GM12892 (cell line): ENCODE measurements around the gene CIRBP.

Source experiments
- DNase-seq: peaks from one replicate; pipeline ENCODE4 v3.0.0; 2011; ENCODE audit not compliant: insufficient read length
- FAIRE-seq: peaks from 2 replicates; lab custom pipeline; 2011; peaks lifted over from hg19 to GRCh38; lab: Jason Lieb, UNC
- POLR2A ChIP-seq: IDR thresholded peaks from 2 replicates; pipeline ENCODE4 v1.6.1; 2011; ENCODE audit warnings: low read depth, low read length, control low read depth
- POLR2AphosphoS5 ChIP-seq: IDR thresholded peaks from 2 replicates; pipeline ENCODE4 v1.6.1; 2011; ENCODE audit warnings: low read depth, low read length, control low read depth
- TAF1 ChIP-seq: IDR thresholded peaks from 2 replicates; pipeline ENCODE4 v1.6.1; 2011; ENCODE audit warnings: low read depth, mild to moderate bottlenecking, control low read depth, low read length, borderline replicate concordance

Gene CIRBP

DNA sequence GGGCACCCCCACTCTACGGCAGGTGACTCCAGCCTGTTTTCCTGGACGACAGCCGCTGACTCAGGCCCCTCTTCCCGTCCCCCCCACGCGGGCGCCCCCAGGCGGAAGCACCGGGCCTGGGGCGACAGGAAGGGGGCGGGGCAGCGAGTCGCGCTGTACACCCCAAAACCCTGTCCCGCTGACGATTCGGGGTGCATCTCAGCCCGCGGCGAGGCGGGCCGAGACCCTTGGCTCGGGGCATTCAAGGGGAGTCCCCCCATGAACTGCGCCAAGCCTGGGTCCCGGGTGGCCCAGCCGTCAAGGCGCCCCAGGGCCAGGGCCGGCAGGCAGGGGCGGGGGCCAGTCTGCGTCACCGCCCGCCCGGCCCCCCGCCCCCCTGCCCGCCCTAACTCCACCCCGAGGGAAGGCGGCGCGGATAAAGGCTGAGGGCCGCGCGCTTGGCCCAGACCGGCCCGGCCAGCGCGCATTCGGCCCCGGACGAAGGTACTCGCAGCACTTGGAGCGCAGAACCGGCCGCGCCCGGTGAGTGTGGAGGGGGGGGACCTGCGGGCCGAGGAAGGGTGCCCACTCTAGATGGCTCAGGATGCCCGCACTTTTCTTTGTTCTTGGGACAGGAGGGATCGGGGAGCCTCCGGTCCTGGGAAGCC lies 20.9 kb upstream of the CIRBP start, which contains the start of gene MIDN:
Gene MIDN (plus strand): TSS at position 445 of the 647 bp plus-strand sequence. CDS start 1,714 bp downstream, outside the sequence.
- peak; percentile 75 for DNase-seq
- FAIRE-seq = peak; percentile 71
- TF ChIP-seq TAF1 (no peak), POLR2AphosphoS5 (peak; percentile 70), POLR2A (peak; percentile 88)

DNA sequence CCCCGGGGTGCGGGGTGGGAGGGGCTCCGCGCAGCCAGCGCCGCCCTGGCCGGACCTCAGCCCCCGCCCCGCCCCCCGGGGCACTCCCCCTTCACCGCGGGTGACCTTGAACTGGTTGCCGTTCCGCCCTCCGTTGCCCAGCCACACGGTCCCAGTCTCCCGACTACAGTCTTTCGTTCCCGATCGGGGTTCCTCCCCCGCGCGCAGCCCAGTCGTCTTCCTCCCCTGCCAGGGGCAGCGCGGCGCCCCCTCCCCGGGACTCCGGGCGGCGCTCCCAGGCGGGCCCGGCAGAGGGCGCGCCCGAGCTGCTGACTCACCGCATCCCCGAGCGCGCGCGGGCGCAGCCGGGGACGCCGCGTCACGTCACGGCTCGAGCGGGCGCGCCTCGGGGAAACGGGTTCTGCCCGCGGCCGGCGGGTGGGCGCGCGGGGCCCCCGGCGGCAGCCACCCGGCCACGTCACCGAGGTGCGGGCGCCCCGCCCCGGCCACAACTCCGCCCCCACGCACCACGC lies 20.3 kb upstream of the CIRBP start:
- TF ChIP-seq POLR2A (peak; percentile 28; the same call in 1 of the 2 replicates), POLR2AphosphoS5 (no peak)
- DNase-seq (peak; percentile 73), FAIRE-seq (peak; percentile 88)

DNA sequence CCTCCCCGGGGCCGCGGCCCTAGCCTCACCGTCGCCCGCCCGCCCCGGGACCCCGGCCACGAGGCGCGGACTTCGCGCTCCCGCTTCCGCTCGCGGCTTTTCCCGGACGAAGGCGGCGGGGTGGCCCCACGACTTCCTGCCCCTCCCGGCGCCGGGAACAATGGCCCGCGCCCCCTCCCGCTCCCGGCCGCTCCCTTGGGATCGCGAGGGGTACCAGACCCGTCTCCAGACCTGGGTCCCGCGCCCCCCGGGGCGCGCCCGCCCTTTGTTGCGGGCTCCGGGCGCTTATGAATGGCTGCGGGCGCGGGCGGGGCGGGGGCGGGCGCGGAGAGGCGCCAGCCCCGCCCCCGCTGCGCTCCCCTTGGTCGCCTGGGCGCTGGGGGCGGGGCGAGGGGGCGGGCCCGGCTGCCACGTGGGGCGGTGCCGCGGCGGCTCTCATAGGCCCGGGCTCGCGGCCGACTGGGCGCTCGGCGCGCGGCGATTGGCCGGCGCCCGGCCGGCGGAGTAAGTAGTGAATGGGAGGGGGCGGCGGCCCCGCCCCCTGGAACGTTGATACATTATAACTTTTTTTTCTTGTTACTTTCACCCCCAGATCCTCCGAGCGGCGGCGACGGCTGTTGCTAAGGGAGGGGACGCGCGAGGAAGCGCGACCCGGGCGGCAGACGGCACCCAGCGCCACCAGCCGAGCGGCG lies 19.7 kb upstream of the CIRBP start:
- DNase-seq = peak; percentile 92
- FAIRE-seq = peak; percentile 93
- peak; percentile 80; the same call in 1 of the 2 replicates for TF ChIP-seq POLR2A
- TF ChIP-seq POLR2AphosphoS5 = 0 out of 2 replicates have a peak, but pooled peaks have one; percentile 53
- no peak for TF ChIP-seq TAF1

DNA sequence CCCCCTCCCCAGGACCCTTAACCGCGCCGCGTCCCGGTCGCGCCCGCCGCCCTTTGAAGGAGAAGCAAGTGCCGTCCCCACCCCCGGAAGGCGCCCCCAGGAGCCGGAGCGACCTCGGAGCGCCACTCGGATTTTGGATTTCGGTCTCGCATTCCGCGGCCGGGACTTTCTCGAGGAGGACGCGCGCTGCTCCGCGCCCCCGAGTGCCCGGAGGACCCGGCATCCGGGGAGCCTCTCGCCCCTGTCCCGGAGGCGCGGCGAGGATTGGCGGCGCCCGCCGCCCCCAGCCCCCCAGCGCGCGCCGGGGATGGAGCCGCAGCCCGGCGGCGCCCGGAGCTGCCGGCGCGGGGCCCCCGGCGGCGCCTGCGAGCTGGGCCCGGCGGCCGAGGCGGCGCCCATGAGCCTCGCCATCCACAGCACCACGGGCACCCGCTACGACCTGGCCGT lies 19.1 kb upstream of the CIRBP start:
- FAIRE-seq = no peak
- DNase-seq = no peak
- no peak for TF ChIP-seq POLR2A
- no peak for TF ChIP-seq POLR2AphosphoS5
- no peak for TF ChIP-seq TAF1

DNA sequence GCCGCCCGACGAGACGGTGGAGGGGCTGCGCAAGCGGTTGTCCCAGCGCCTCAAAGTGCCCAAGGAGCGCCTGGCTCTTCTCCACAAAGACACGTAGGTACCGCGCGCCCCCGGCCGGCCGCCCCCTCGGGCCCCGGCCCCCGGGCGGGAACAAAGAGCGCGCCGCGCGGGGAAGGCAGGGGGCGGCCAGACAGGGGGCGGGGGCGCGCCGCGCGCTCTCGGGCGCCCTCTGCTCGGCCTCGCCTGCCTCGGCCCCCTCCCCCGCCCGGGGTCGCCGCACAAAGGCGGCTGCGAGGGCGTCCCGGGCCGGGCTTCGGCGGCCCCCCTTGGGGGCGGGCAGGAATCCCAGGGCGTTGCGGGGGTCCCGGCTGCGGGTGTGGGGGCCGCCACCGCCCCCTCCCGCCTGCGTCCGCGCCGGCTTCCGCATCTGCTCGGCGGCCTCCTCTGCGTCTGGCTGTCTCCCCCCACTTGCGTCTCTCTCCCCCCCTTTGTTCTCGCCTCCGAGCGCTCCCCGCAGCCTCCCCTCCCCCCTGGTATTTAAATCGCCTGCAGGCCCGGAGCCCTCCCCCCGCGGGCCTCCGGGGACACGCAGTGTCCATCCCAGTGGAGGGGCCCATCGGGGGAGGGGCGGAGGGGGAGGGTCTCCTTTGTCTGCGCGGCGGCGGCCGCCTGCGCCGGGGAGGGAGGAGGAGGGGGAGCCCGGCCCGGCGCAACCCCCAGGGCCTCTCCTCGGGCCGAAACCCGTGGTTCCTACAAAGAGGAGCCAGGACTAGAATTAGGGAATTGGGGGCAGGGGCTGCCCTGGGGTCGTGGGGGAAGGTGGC lies 18.5 kb upstream of the CIRBP start:
- FAIRE-seq (no peak), DNase-seq (no peak)
- no peak for TF ChIP-seq POLR2A
- TF ChIP-seq POLR2AphosphoS5 = no peak
- no peak for TF ChIP-seq TAF1

DNA sequence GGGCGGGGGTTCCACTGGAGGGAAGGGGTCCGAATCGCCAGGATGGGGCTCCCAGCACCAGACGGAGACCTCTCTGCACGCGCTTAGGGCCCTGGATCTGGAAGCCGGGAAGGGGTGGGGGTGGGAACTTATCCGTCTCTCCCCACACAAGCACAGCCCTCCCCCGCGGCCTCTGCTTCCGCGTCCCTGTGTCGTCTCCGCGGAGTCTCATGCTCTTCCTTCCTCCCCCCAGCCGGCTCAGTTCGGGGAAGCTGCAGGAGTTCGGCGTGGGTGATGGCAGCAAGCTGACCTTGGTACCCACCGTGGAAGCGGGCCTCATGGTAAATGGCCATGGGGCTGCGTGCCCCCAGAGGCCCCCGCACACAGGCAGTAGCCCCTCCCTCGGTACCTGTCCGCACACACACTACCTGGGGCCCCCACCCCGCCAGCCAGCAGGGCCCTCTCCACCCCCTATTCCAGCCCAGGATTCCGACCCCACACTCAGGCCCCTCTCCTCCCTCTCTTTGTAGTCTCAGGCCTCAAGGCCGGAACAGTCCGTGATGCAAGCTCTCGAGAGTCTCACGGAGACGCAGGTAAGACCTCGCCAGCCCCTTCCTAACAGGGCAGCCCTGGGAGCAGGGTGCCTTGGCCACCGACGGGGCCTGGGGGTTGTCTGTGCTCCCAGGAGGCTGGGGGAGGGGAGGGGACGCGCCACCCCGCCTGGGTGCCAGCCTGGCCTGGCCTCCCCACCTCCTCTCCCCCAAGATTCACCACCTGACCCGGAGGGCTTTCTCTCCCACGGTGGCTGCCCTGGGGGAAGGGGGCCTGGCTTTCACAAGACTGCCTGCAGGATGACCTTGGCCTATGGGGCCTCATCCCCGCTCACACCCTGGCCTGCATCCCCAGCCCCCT lies 17.6 kb upstream of the CIRBP start:
- peak; percentile 45; the same call in 1 of the 2 replicates for TF ChIP-seq POLR2A
- no peak; the same call in 1 of the 2 replicates for TF ChIP-seq POLR2AphosphoS5
- no peak for TF ChIP-seq TAF1
- FAIRE-seq (peak; percentile 89), DNase-seq (no peak)

DNA sequence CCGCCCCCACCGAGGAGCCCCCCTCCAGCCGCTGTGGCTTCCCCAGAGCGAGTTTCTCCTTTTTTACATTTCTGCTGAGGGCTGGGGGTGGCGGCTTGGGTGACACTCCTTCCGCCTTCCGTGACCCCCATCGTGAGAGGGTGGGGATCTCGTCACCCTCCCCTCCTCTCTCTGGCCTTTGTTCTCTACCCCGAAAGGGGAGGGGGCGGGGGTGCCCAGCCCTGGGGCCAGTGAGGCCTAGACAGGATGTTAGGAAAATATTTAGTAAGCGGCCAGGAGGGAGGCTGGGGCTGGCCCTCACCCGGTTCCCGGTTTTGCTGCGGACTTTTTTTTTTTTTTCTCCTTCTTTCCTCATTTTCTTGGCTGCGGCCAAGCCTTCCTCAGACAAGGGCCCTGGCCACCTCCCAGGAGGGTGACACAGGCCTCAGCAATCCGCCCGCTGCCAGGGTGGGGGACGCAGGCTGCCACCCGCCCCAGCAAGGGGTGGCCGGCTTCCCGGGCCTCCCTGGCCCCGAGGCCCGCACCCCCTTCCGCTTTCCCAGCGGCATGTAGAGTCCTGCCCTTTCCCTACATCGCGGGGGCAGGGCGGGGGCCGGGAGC lies 16.8 kb upstream of the CIRBP start:
- DNase-seq (no peak), FAIRE-seq (no peak)
- TF ChIP-seq POLR2AphosphoS5 (no peak), TAF1 (no peak), POLR2A (no peak)

DNA sequence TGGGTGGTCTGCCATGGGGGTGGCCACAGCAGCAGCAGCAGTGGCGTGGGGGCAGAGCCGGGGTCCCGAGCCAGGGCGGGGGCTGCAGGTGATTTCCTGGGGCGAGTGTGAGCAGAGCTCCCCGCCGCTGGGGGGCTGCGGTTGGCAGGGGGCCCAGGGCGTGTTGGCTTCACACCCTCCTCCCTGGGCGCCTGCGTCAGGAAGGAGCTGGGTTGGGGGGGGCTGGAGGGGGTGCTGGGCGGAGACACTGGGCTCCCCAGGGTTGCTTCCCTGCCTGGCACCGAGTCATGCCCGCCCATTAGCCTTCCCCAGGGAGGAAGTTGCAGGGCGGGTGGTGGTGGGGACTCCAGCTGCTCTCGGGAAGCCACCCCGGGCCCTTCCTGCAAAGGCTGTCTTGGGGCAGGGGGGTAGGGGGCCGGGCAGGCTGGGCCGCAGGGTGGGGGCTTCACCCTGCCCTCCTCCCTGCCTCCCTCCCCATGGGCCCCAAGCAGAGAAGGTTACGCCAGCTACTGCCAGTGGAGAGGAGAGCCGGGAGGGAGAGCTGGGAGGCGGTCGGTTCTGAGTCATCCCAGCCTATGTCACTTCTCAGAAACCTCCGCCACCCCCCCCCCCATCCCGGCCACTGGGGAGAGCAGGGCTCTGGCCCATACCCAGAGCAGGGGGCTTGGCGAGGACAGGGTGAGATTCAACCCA lies 16.2 kb upstream of the CIRBP start:
- TF ChIP-seq TAF1 (no peak), POLR2A (no peak), POLR2AphosphoS5 (no peak)
- DNase-seq (no peak), FAIRE-seq (peak; percentile 86)

DNA sequence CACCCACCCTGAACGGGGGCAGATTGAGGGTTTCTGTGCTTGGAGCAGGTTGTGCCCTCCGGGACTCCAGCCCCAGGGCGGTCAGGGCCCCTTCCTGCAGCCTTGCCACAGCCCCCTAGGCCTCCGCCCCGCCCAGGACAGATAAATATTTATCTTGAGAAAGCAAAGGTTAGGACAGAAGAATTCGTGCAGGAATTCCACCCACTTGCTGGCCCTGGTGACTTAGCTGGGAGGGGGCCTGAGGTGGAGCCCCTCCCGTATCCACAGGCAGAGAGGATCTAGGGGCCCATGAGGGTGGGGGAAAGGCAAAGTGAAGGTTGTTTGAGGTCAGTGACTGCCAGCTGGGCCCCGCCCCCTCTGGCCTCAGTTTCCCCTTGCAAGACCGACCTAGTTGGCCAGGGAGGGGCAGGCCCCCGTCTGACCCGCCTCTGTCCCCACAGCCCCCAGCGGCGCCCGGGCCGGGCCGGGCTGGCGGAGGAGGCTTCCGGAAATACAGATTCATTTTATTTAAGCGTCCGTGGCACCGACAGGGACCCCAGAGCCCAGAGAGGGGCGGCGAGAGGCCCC lies 15.5 kb upstream of the CIRBP start:
- FAIRE-seq (no peak), DNase-seq (no peak)
- no peak for TF ChIP-seq TAF1
- TF ChIP-seq POLR2AphosphoS5 = no peak
- no peak for TF ChIP-seq POLR2A
